ENCODE results near the gene MAP7D1.
"Not testable (repeated sequence)": the region's sequence is repeated elsewhere in the genome, so short reads cannot be mapped to it uniquely, and the experiment has no call there.

Gene MAP7D1

GRCh38 chr1:36175137-36176095 lies 19.5 kb downstream of the MAP7D1 start:
- no peaks in the 10 kb centered on the region for H3K27me3 ChIP-seq (ENCODE audit: control insufficient read depth, insufficient read depth, low read length)
- peaks cover 90% of the 10 kb centered on the region for H3K36me3 ChIP-seq (ENCODE audit: insufficient read depth, low read length)
- peak overlapping the region; percentile 54 for H3K9ac ChIP-seq (ENCODE audit: low read depth, low read length)
- no peak overlapping the region for H3K4me2 ChIP-seq (ENCODE audit: low read length)
- H3K4me3 ChIP-seq (ENCODE audit: low read length): no peak overlapping the region
- H3K4me1 ChIP-seq (ENCODE audit: control insufficient read depth, insufficient read depth, low read length): peaks cover 20% of the 10 kb centered on the region
- no peaks in the 10 kb centered on the region for H3K9me3 ChIP-seq (replicated peaks; ENCODE audit: low read length)

- Histone ChIP-seq H3K9ac (ENCODE audit: low read depth, low read length) (no peak overlapping the region), H3K4me1 (ENCODE audit: control insufficient read depth, insufficient read depth, low read length) (peaks cover 20% of the 10 kb centered on the region), H3K36me3 (ENCODE audit: insufficient read depth, low read length) (peaks cover 91% of the 10 kb centered on the region)
Measured at GRCh38 chr1:36176106-36176949, 20.4 kb downstream of the MAP7D1 start.

GRCh38 chr1:36177589-36178431 lies 21.9 kb downstream of the MAP7D1 start:
- Histone ChIP-seq H3K9ac (ENCODE audit: low read depth, low read length) (no peak overlapping the region), H3K36me3 (ENCODE audit: insufficient read depth, low read length) (peaks cover 86% of the 10 kb centered on the region), H3K4me3 (ENCODE audit: low read length) (no peak overlapping the region), H3K4me1 (ENCODE audit: control insufficient read depth, insufficient read depth, low read length) (peaks cover 11% of the 10 kb centered on the region), H3K27me3 (ENCODE audit: control insufficient read depth, insufficient read depth, low read length) (no peaks in the 10 kb centered on the region), H3K9me3 (replicated peaks; ENCODE audit: low read length) (no peaks in the 10 kb centered on the region), H3K4me2 (ENCODE audit: low read length) (no peak overlapping the region)

More at GRCh38 chr1:36176106-36176949, 20.4 kb downstream of the MAP7D1 start:
- Histone ChIP-seq H3K27me3 (ENCODE audit: control insufficient read depth, insufficient read depth, low read length) (no peaks in the 10 kb centered on the region), H3K9me3 (replicated peaks; ENCODE audit: low read length) (no peaks in the 10 kb centered on the region), H3K4me3 (ENCODE audit: low read length) (no peak overlapping the region), H3K4me2 (ENCODE audit: low read length) (no peak overlapping the region)

GRCh38 chr1:36178471-36179219 lies 22.7 kb downstream of the MAP7D1 start:
- H3K9me3 ChIP-seq (replicated peaks; ENCODE audit: low read length): no peaks in the 10 kb centered on the region
- no peak overlapping the region for H3K4me2 ChIP-seq (ENCODE audit: low read length)
- no peak overlapping the region for H3K4me3 ChIP-seq (ENCODE audit: low read length)
- H3K4me1 ChIP-seq (ENCODE audit: control insufficient read depth, insufficient read depth, low read length): peaks cover 2% of the 10 kb centered on the region
- H3K27me3 ChIP-seq (ENCODE audit: control insufficient read depth, insufficient read depth, low read length): no peaks in the 10 kb centered on the region
- H3K9ac ChIP-seq (ENCODE audit: low read depth, low read length): no peak overlapping the region
- peaks cover 86% of the 10 kb centered on the region for H3K36me3 ChIP-seq (ENCODE audit: insufficient read depth, low read length)

- Histone ChIP-seq H3K9ac (ENCODE audit: low read depth, low read length) (no peak overlapping the region), H3K4me3 (ENCODE audit: low read length) (no peak overlapping the region), H3K4me2 (ENCODE audit: low read length) (no peak overlapping the region), H3K4me1 (ENCODE audit: control insufficient read depth, insufficient read depth, low read length) (no peaks in the 10 kb centered on the region), H3K27me3 (ENCODE audit: control insufficient read depth, insufficient read depth, low read length) (no peaks in the 10 kb centered on the region), H3K36me3 (ENCODE audit: insufficient read depth, low read length) (peaks cover 81% of the 10 kb centered on the region), H3K9me3 (replicated peaks; ENCODE audit: low read length) (no peaks in the 10 kb centered on the region)
Measured at GRCh38 chr1:36179220-36179600, 23.2 kb downstream of the MAP7D1 start.

- Histone ChIP-seq H3K4me3 (ENCODE audit: low read length) (no peak overlapping the region), H3K27me3 (ENCODE audit: control insufficient read depth, insufficient read depth, low read length) (no peaks in the 10 kb centered on the region), H3K9me3 (replicated peaks; ENCODE audit: low read length) (no peaks in the 10 kb centered on the region), H3K9ac (ENCODE audit: low read depth, low read length) (no peak overlapping the region), H3K4me2 (ENCODE audit: low read length) (no peak overlapping the region), H3K4me1 (ENCODE audit: control insufficient read depth, insufficient read depth, low read length) (peaks cover 7% of the 10 kb centered on the region), H3K36me3 (ENCODE audit: insufficient read depth, low read length) (peaks cover 49% of the 10 kb centered on the region)
Measured at GRCh38 chr1:36182734-36183133, 26.8 kb downstream of the MAP7D1 start.

- H3K4me3 ChIP-seq (ENCODE audit: low read length): no peak overlapping the region
- peaks cover 45% of the 10 kb centered on the region for H3K36me3 ChIP-seq (ENCODE audit: insufficient read depth, low read length)
- no peaks in the 10 kb centered on the region for H3K27me3 ChIP-seq (ENCODE audit: control insufficient read depth, insufficient read depth, low read length)
Measured at GRCh38 chr1:36183309-36183856, 27.4 kb downstream of the MAP7D1 start.

GRCh38 chr1:36187800-36188593 lies 32.0 kb downstream of the MAP7D1 start:
- Histone ChIP-seq H3K4me2 (ENCODE audit: low read length) (peak overlapping the region; percentile 43), H3K4me3 (ENCODE audit: low read length) (no peak overlapping the region), H3K4me1 (ENCODE audit: control insufficient read depth, insufficient read depth, low read length) (peaks cover 11% of the 10 kb centered on the region), H3K9ac (ENCODE audit: low read depth, low read length) (peak overlapping the region; percentile 57), H3K9me3 (replicated peaks; ENCODE audit: low read length) (no peaks in the 10 kb centered on the region), H3K27me3 (ENCODE audit: control insufficient read depth, insufficient read depth, low read length) (no peaks in the 10 kb centered on the region), H3K36me3 (ENCODE audit: insufficient read depth, low read length) (peaks cover 7% of the 10 kb centered on the region)

More at GRCh38 chr1:36183309-36183856, 27.4 kb downstream of the MAP7D1 start:
- H3K4me1 ChIP-seq (ENCODE audit: control insufficient read depth, insufficient read depth, low read length): peaks cover 11% of the 10 kb centered on the region
- no peaks in the 10 kb centered on the region for H3K9me3 ChIP-seq (replicated peaks; ENCODE audit: low read length)
- no peak overlapping the region for H3K4me2 ChIP-seq (ENCODE audit: low read length)
- no peak overlapping the region for H3K9ac ChIP-seq (ENCODE audit: low read depth, low read length)

GRCh38 chr1:36196805-36197204 lies 40.8 kb downstream of the MAP7D1 start:
- not testable (repeated sequence) for H3K4me3 ChIP-seq (ENCODE audit: low read length); H3K36me3 ChIP-seq (ENCODE audit: insufficient read depth, low read length); H3K9ac ChIP-seq (ENCODE audit: low read depth, low read length); H3K4me2 ChIP-seq (ENCODE audit: low read length); H3K27me3 ChIP-seq (ENCODE audit: control insufficient read depth, insufficient read depth, low read length); H3K9me3 ChIP-seq (replicated peaks; ENCODE audit: low read length)
- peaks cover 13% of the 10 kb centered on the region for H3K4me1 ChIP-seq (ENCODE audit: control insufficient read depth, insufficient read depth, low read length)

GRCh38 chr1:36198641-36199040 lies 42.7 kb downstream of the MAP7D1 start:
- Histone ChIP-seq H3K4me1 (ENCODE audit: control insufficient read depth, insufficient read depth, low read length) (peaks cover 19% of the 10 kb centered on the region), H3K4me2 (ENCODE audit: low read length) (no peak overlapping the region), H3K36me3 (ENCODE audit: insufficient read depth, low read length) (no peaks in the 10 kb centered on the region), H3K4me3 (ENCODE audit: low read length) (no peak overlapping the region), H3K9ac (ENCODE audit: low read depth, low read length) (no peak overlapping the region), H3K27me3 (ENCODE audit: control insufficient read depth, insufficient read depth, low read length) (no peaks in the 10 kb centered on the region), H3K9me3 (replicated peaks; ENCODE audit: low read length) (no peaks in the 10 kb centered on the region)
